ENCODE measurements around the gene PIP4K2B.

The PIP4K2B gene

GRCh38 chr17:38779965-38780752, 19.2 kb downstream of the PIP4K2B start:
- no peak for DNase-seq (ENCODE audit: low read depth, low spot score)

- DNase-seq (ENCODE audit: low read depth, low spot score) = no peak
These were observed 21.6 kb downstream of the PIP4K2B start for GRCh38 chr17:38777641-38778250.

- no peak for DNase-seq (ENCODE audit: low read depth, low spot score)
These were observed 26.1 kb downstream of the PIP4K2B start for GRCh38 chr17:38773258-38773657.

- no peak for DNase-seq (ENCODE audit: low read depth, low spot score)
These were observed 30.9 kb downstream of the PIP4K2B start for GRCh38 chr17:38768417-38768816.

- no peak for DNase-seq (ENCODE audit: low read depth, low spot score)
These were observed 33.0 kb downstream of the PIP4K2B start for GRCh38 chr17:38766341-38766740.

GRCh38 chr17:38762231-38762630, 37.1 kb downstream of the PIP4K2B start:
- DNase-seq (ENCODE audit: low read depth, low spot score) = no peak

GRCh38 chr17:38761612-38762011, 37.7 kb downstream of the PIP4K2B start:
- DNase-seq (ENCODE audit: low read depth, low spot score) = peak; percentile 36

- no peak for DNase-seq (ENCODE audit: low read depth, low spot score)
These were observed 46.3 kb downstream of the PIP4K2B start for GRCh38 chr17:38753071-38753506.

- DNase-seq (ENCODE audit: low read depth, low spot score) = peak; percentile 99
These were observed 46.9 kb downstream of the PIP4K2B start, which contains the start of gene PSMB3 for GRCh38 chr17:38752308-38753070. Gene PSMB3, plus strand, starts transcription at chr17:38752741. Its CDS starts 86 bp downstream, at chr17:38752827.

- peak; percentile 93 for DNase-seq (ENCODE audit: low read depth, low spot score)
These were observed 47.5 kb downstream of the PIP4K2B start for GRCh38 chr17:38751808-38752307.

GRCh38 chr17:38751144-38751807, 48.1 kb downstream of the PIP4K2B start:
- peak; percentile 57 for DNase-seq (ENCODE audit: low read depth, low spot score)

- DNase-seq (ENCODE audit: low read depth, low spot score) = no peak
These were observed 48.8 kb downstream of the PIP4K2B start for GRCh38 chr17:38750312-38751121.

GRCh38 chr17:38750044-38750311, 49.4 kb downstream of the PIP4K2B start:
- no peak for DNase-seq (ENCODE audit: low read depth, low spot score)

GRCh38 chr17:38749223-38750043, 49.9 kb downstream of the PIP4K2B start:
- peak; percentile 73 for DNase-seq (ENCODE audit: low read depth, low spot score)

- no peak for DNase-seq (ENCODE audit: low read depth, low spot score)
These were observed 50.5 kb downstream of the PIP4K2B start for GRCh38 chr17:38748892-38749222.

GRCh38 chr17:38748149-38748891, 51.0 kb downstream of the PIP4K2B start, which contains the start of gene PCGF2:
Gene PCGF2, minus strand, starts transcription at chr17:38748336. Its CDS starts 7,934 bp downstream, at chr17:38740402.
- peak; percentile 95 for DNase-seq (ENCODE audit: low read depth, low spot score)

- peak; percentile 55 for DNase-seq (ENCODE audit: low read depth, low spot score)
These were observed 51.8 kb downstream of the PIP4K2B start for GRCh38 chr17:38747463-38748148.

GRCh38 chr17:38746849-38747462, 52.4 kb downstream of the PIP4K2B start:
- no peak for DNase-seq (ENCODE audit: low read depth, low spot score)

Measured in astrocyte of the hippocampus (primary cell).